Measurements from ENCODE around the gene CD151.

CD151 gene

DNA sequence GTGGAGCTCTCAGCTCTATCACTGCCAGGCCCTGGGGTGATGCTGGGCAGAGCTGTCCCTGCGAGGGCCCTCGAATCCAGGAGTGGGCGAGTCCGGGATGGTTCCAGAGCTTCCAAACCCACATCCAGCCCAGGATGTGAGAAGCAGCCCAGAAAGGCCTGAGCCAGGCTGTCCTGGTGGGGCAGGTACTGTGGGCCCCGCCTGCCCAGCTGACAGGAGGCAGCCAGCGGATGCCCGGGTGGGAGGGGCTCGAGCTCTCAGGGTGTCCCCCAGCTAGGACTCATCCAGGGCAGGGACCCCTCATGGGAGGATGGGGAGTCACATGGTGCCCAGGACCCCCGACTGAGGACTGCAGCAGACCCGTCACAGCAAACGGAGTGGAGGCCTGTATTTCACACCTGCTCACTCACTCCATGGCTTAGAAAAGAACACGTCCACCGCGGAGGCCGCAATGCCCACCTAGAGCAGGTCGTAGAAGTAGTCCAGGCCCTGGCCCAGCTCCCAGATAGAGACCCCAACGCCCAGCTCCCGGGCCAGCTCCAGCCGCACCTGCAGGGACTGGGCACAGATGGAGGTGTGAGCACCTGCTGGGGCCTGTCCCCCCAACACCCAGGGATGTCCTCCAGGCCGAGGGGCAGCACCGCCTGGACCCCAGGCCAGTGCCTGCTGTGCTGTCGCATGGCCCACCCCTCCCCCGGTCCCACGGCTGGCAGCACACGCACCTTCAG is 36.8 kb downstream of the CD151 start:
- Histone ChIP-seq H4K20me1 (peaks cover 25% of the 10 kb centered on the region), H3K36me3 (peaks cover 75% of the 10 kb centered on the region), H3K27me3 (no peaks in the 10 kb centered on the region), H3K27ac (no peak overlapping the region), H3K4me2 (no peak overlapping the region), H3K4me1 (no peaks in the 10 kb centered on the region), H3K9me3 (no peaks in the 10 kb centered on the region), H3K9ac (no peak overlapping the region), H3K4me3 (no peak overlapping the region)
- no peak for TF ChIP-seq Cebpa-rat (IDR thresholded peaks at IDR 0.05)

DNA sequence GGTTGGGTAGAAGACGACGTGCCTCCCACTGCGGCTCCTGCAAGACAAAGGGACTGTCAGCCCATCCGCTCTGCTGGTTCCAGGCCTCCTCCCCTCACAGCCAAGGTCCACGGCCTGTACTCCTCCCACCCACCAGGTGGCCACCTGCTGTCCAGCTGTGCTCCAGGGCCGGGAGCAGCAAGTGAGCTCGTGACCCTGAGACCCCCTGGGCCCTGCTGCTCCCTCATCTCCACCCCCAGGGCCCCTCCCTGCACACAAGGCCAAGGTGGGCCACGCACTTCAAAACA is 37.3 kb downstream of the CD151 start:
- no peak for TF ChIP-seq Cebpa-rat (IDR thresholded peaks at IDR 0.05)
- no peaks in the 10 kb centered on the region for H3K27me3 ChIP-seq
- peaks cover 75% of the 10 kb centered on the region for H3K36me3 ChIP-seq
- H3K27ac ChIP-seq: no peak overlapping the region
- H3K4me1 ChIP-seq: no peaks in the 10 kb centered on the region
- H3K4me3 ChIP-seq: no peak overlapping the region
- 0 out of 2 replicates have a peak, but pooled peaks cover 23% of the 10 kb centered on the region for H4K20me1 ChIP-seq
- no peak overlapping the region for H3K9ac ChIP-seq
- H3K4me2 ChIP-seq: no peak overlapping the region
- no peaks in the 10 kb centered on the region for H3K9me3 ChIP-seq

DNA sequence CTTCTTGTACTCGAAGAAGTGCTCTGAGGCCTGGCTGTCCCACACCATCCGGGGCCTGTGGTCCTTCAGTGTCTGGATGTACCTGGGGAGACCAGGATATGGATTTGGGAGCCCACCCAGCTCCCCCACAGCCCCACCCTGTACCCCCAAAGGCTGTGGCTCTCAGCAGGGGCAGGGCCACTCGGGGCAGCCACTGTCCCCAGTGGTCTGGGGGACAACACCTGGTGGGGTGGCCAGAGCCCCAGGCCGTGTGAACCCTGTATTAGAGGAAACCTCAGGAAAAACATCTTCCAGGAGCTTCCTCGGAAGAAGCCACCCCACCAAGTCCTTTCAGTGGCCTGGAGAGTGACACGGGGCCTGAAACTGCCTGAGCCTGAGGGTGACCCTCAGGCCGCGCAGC is 37.7 kb downstream of the CD151 start:
- no peak overlapping the region for H3K9ac ChIP-seq
- H3K9me3 ChIP-seq: no peaks in the 10 kb centered on the region
- no peaks in the 10 kb centered on the region for H3K27me3 ChIP-seq
- H3K4me1 ChIP-seq: no peaks in the 10 kb centered on the region
- TF ChIP-seq Cebpa-rat (IDR thresholded peaks at IDR 0.05): no peak
- H3K4me3 ChIP-seq: no peak overlapping the region
- H3K36me3 ChIP-seq: peaks cover 75% of the 10 kb centered on the region
- H3K4me2 ChIP-seq: no peak overlapping the region
- H4K20me1 ChIP-seq: 0 out of 2 replicates have a peak, but pooled peaks cover 23% of the 10 kb centered on the region
- no peak overlapping the region for H3K27ac ChIP-seq

DNA sequence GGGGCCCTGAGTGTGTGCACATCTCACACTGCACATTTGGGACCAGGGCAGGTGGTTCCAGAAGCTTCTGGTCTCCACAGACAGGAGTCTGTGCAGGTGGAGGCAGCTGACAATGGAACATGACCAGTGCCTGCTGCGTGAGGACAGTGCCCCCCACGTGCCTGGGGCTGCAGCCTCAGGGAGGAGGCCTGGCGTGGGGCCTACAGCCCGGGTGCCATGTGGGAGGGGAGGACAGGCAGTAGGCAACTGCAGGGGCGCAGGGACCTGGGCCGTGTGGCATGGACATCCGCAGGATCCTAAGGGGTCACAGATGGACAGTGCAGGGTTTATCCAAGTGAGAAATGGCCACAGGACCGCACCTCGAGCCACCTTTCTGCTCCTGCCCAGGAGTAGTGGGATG is 38.7 kb downstream of the CD151 start:
- no peak overlapping the region for H3K27ac ChIP-seq
- no peak overlapping the region for H3K4me2 ChIP-seq
- H3K9ac ChIP-seq: no peak overlapping the region
- peaks cover 32% of the 10 kb centered on the region; the same call in 1 of the 2 replicates for H4K20me1 ChIP-seq
- TF ChIP-seq Cebpa-rat (IDR thresholded peaks at IDR 0.05): no peak
- H3K27me3 ChIP-seq: no peaks in the 10 kb centered on the region
- no peaks in the 10 kb centered on the region for H3K9me3 ChIP-seq
- no peak overlapping the region for H3K4me3 ChIP-seq
- H3K36me3 ChIP-seq: peaks cover 76% of the 10 kb centered on the region
- no peaks in the 10 kb centered on the region for H3K4me1 ChIP-seq

DNA sequence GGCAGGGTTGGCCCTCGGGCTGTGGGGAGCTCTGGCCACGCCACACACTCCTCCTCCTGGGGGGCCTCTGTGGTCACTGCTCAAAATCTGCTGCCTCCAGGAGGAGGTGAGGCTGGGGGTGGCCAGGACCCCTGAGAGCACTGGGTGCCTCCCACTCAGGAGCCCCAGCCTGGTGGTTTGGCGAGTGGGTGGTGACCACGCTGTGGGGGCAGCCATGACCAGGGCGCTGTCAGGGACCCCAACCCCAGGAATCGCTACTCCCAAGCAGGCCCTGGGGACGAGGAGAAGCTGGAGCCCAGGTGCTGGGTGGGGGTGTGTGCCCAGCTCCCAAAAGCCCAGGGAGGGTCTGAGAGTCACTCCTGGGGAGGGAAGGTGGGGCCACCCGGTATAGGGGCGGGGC is 40.0 kb downstream of the CD151 start:
- H3K27ac ChIP-seq: no peak overlapping the region
- no peaks in the 10 kb centered on the region for H3K4me1 ChIP-seq
- H3K4me2 ChIP-seq: no peak overlapping the region
- H3K9me3 ChIP-seq: no peaks in the 10 kb centered on the region
- peaks cover 82% of the 10 kb centered on the region for H3K36me3 ChIP-seq
- no peak overlapping the region for H3K4me3 ChIP-seq
- no peaks in the 10 kb centered on the region for H3K27me3 ChIP-seq
- peaks cover 39% of the 10 kb centered on the region; the same call in 1 of the 2 replicates for H4K20me1 ChIP-seq
- no peak for TF ChIP-seq Cebpa-rat (IDR thresholded peaks at IDR 0.05)
- H3K9ac ChIP-seq: no peak overlapping the region

DNA sequence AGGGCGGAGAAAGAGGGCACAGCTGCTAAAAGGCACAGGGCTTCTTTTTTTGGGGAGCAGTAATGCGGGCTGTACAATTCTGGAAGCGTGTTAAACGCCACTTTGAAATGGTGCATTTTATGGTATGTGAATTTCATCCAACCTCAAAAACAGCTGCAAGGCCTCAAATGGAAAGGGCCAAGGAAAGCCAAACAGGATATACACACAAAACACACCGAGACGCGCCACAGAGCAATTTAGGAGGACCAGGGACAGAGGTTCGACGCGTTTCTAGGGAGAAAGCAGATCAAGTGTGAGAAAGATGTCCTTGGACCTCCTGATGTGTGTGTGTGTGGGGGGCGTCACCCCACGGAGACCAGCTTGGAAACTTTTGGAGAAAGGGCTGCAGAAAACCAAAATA is 41.0 kb downstream of the CD151 start:
- no peaks in the 10 kb centered on the region for H3K27me3 ChIP-seq
- H3K4me3 ChIP-seq: no peak overlapping the region
- H3K4me2 ChIP-seq: no peak overlapping the region
- no peak for TF ChIP-seq Cebpa-rat (IDR thresholded peaks at IDR 0.05)
- H3K9me3 ChIP-seq: no peaks in the 10 kb centered on the region
- H3K4me1 ChIP-seq: no peaks in the 10 kb centered on the region
- no peak overlapping the region for H3K27ac ChIP-seq
- no peak overlapping the region for H3K9ac ChIP-seq
- H3K36me3 ChIP-seq: peaks cover 83% of the 10 kb centered on the region
- H4K20me1 ChIP-seq: peaks cover 34% of the 10 kb centered on the region; the same call in 1 of the 2 replicates

DNA sequence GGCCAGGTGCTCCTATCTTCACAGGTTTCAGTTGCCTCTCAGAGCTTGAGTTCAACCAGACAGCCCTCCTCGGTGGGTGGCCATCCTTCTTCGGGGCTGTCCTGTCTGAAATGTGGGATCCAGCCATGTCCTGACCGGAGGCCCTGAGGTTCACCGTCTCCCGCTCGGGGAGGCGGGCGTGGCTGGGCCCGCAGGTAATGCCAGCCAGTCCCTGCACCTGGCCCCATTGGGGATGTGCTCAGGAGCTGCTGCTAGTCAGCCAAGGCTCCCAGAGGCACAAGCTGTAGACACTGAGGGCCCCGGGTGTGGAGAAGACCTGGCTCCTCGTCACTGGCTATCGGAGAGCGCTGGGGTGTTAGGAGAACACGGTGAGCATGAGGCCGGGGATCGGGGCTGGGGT is 42.5 kb downstream of the CD151 start:
- no peak overlapping the region for H3K27ac ChIP-seq
- no peaks in the 10 kb centered on the region for H3K4me1 ChIP-seq
- no peaks in the 10 kb centered on the region for H3K27me3 ChIP-seq
- no peak overlapping the region for H3K9ac ChIP-seq
- H4K20me1 ChIP-seq: peaks cover 33% of the 10 kb centered on the region
- no peak overlapping the region for H3K4me3 ChIP-seq
- no peak overlapping the region for H3K4me2 ChIP-seq
- TF ChIP-seq Cebpa-rat (IDR thresholded peaks at IDR 0.05): no peak
- peaks cover 83% of the 10 kb centered on the region for H3K36me3 ChIP-seq
- no peaks in the 10 kb centered on the region for H3K9me3 ChIP-seq

DNA sequence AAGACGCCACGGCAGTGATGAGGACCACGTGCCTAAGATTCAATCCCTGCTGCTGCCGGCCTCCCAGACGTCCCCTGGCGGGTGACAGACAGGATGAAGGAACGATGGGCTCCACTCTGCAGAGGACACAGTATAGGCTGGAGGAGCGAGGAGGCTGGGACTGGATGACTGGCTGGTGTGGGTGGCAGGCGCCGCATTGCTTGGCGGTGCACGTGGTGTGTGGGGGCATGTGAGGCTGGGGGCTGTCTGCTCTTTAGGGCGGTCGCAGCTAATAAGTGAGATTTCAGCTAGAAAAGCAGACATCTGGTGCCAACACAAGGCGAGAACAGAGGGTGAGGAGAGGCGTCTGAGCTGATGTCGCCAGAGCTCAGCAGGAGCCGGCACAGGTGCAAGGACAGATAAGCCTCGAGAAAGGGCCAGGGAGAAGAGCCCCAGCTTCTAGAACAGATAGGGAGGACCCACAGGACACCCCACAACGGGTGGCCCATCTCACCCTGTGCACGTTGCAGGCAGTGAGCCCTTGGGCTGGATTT is 43.1 kb downstream of the CD151 start:
- TF ChIP-seq Cebpa-rat (IDR thresholded peaks at IDR 0.05): no peak
- peaks cover 89% of the 10 kb centered on the region for H3K36me3 ChIP-seq
- H3K4me1 ChIP-seq: no peaks in the 10 kb centered on the region

DNA sequence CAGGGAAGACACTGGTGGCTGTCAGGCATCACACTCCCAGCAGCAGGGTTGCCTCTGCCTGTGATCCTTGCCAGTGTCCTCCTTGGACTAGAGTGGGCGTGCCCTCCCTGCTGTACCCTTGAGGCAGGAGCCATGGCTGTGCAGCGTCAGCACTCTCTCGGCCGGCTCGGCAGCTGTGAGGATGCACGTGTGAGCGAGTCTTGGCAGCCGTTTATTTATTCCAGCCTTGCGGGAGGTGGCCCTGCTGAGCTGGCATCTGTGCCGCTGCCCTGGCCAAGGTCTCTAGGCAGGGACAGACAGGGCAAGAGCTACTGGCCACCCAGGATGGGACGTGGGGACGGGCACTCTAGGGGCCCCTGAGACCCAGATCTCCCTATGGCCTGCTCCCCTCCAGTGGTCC is 43.8 kb downstream of the CD151 start:
- H3K4me2 ChIP-seq: no peak overlapping the region
- H3K9me3 ChIP-seq: no peaks in the 10 kb centered on the region
- H3K27ac ChIP-seq: no peak overlapping the region
- peaks cover 37% of the 10 kb centered on the region for H4K20me1 ChIP-seq
- TF ChIP-seq Cebpa-rat (IDR thresholded peaks at IDR 0.05): no peak
- H3K4me3 ChIP-seq: no peak overlapping the region
- peaks cover 94% of the 10 kb centered on the region for H3K36me3 ChIP-seq
- H3K4me1 ChIP-seq: no peaks in the 10 kb centered on the region
- H3K9ac ChIP-seq: no peak overlapping the region
- no peaks in the 10 kb centered on the region for H3K27me3 ChIP-seq

More for the DNA sequence above, 43.1 kb downstream of the CD151 start:
- Histone ChIP-seq H3K27me3 (no peaks in the 10 kb centered on the region), H3K27ac (no peak overlapping the region), H3K9ac (no peak overlapping the region), H4K20me1 (peaks cover 37% of the 10 kb centered on the region), H3K4me3 (no peak overlapping the region), H3K9me3 (no peaks in the 10 kb centered on the region), H3K4me2 (no peak overlapping the region)

DNA sequence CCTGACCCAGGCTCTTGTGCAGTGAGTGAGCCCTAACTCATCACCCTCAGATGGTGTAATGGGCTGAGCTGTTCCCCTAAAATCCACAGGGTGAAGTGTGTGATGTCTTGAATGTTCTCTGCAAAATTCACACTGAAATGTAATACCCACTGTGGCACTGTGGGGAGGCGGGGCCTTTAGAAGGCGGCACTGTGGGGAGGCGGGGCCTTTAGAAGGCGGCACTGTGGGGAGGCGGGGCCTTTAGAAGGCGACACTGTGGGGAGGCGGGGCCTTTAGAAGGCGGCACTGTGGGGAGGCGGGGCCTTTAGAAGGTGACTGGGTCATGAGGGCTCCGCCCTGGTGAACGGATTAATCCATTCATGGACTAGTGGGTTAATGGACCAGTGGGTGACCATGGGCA is 44.8 kb downstream of the CD151 start:
- Histone ChIP-seq H3K27me3 (no peaks in the 10 kb centered on the region), H3K4me2 (no peak overlapping the region), H3K9me3 (no peaks in the 10 kb centered on the region), H3K36me3 (peaks cover 98% of the 10 kb centered on the region), H3K9ac (no peak overlapping the region), H3K27ac (no peak overlapping the region), H4K20me1 (peaks cover 35% of the 10 kb centered on the region), H3K4me3 (no peak overlapping the region), H3K4me1 (peaks cover 2% of the 10 kb centered on the region; the same call in 1 of the 2 replicates)
- TF ChIP-seq Cebpa-rat (IDR thresholded peaks at IDR 0.05): no peak

Measured in BLaER1 (cell line).